Stimulated activated CD4-positive, alpha-beta T cell treated with anti-CD3 and anti-CD28 coated beads, Interleukin-4, amount 100 ng/mL, for 4 hours (primary cell): ENCODE measurements around the gene ERCC2.
"Not testable (repeated sequence)": the region's sequence is repeated elsewhere in the genome, so short reads cannot be mapped to it uniquely, and the experiment has no call there.

Experiments used
- DNase-seq, 2 experiments: peaks; one replicate each; pipeline ENCODE4 v3.0.0-alpha.2; 2020

ERCC2 gene

GRCh38 chr19:45352914-45353796 lies 17.2 kb downstream of the ERCC2 start:
- DNase-seq, result no peak

- DNase-seq, result no peak
Observed at GRCh38 chr19:45352471-45352870, 17.9 kb downstream of the ERCC2 start.

GRCh38 chr19:45352062-45352461 lies 18.3 kb downstream of the ERCC2 start:
- DNase-seq, result no peak

- DNase-seq, result no peak
Observed at GRCh38 chr19:45351401-45351952, 18.9 kb downstream of the ERCC2 start.

- no peak for DNase-seq
Observed at GRCh38 chr19:45350477-45351058, 19.8 kb downstream of the ERCC2 start.

GRCh38 chr19:45349430-45349941 lies 20.9 kb downstream of the ERCC2 start:
- no peak for DNase-seq

- DNase-seq, result no peak
Observed at GRCh38 chr19:45349126-45349415, 21.3 kb downstream of the ERCC2 start.

- no peak for DNase-seq
Observed at GRCh38 chr19:45348367-45349125, 21.8 kb downstream of the ERCC2 start.

- DNase-seq, result no peak
Observed at GRCh38 chr19:45347570-45348366, 22.6 kb downstream of the ERCC2 start.

GRCh38 chr19:45346449-45346848 lies 23.9 kb downstream of the ERCC2 start:
- DNase-seq, result no peak

GRCh38 chr19:45345506-45345860 lies 24.9 kb downstream of the ERCC2 start:
- DNase-seq, result no peak

GRCh38 chr19:45344621-45345505 lies 25.5 kb downstream of the ERCC2 start:
- DNase-seq, result no peak

- DNase-seq, result no peak
Observed at GRCh38 chr19:45342911-45343310, 27.5 kb downstream of the ERCC2 start.

GRCh38 chr19:45340899-45341453 lies 29.4 kb downstream of the ERCC2 start:
- DNase-seq, result no peak

GRCh38 chr19:45340232-45340898 lies 30.0 kb downstream of the ERCC2 start, which contains the start of gene KLC3:
Gene KLC3 (plus strand): TSS chr19:45340750. CDS start chr19:45345542, 4,792 bp downstream.
- peak; percentile 33 to 36 for DNase-seq

GRCh38 chr19:45339629-45340028 lies 30.7 kb downstream of the ERCC2 start:
- DNase-seq, result no peak

- no peak for DNase-seq
Observed at GRCh38 chr19:45336696-45337251, 33.6 kb downstream of the ERCC2 start.

- DNase-seq, result not testable (repeated sequence)
Observed at GRCh38 chr19:45334881-45335280, 35.5 kb downstream of the ERCC2 start.

- DNase-seq, result no peak
Observed at GRCh38 chr19:45333609-45334303, 36.6 kb downstream of the ERCC2 start.
